SK-N-SH (cell line): ENCODE results near the gene KRTAP19-6. TPM values are rescaled to one million over a fixed set of nuclear protein-coding genes. Genes with fewer than 3 reads are reported as not detected.
"Not testable (repeated sequence)": the region's sequence is repeated elsewhere in the genome, so short reads cannot be mapped to it uniquely, and the experiment has no call there.

Experiments used
- CTCF ChIA-PET: fragments of 300-600, 350-600 bp; formaldehyde crosslinking; extraction: SDS; loops from one replicate; lab custom pipeline; 2021; lab: Yijun Ruan, JAX
- POLR2A ChIA-PET: fragments of 350-600 bp; sonication (Branson Sonifier 250); formaldehyde crosslinking; extraction: SDS; loops from one replicate; lab custom pipeline; 2020; ENCODE audit warnings: antibody characterized with exemption, inconsistent platforms; lab: Yijun Ruan, JAX
- DNase-seq: peaks from one replicate; pipeline ENCODE4 v3.0.0; 2012
- H2AFZ ChIP-seq: fragments of 200-600 bp; sonication (generic); 2 replicates; pipeline ENCODE4 v1.8.1; 2016; ENCODE audit warnings: antibody characterized with exemption, mild to moderate bottlenecking, low read depth
- H3F3A ChIP-seq: fragments of 200-600 bp; sonication (generic); replicated peaks from 2 replicates; pipeline ENCODE3; 2016; ENCODE audit warnings: antibody characterized with exemption, mild to moderate bottlenecking; ENCODE audit not compliant: insufficient read depth
- H3K27ac ChIP-seq, 2 experiments: fragments of 200-500 bp in 1 of 2; fragments of 200-600 bp in 1 of 2; sonication (Bioruptor generic) in 1 of 2; sonication (generic), shearing (Covaris generic) in 1 of 2; 2 replicates each; pipeline versions ENCODE4 v1.5.1 to v1.6.1; 2014 to 2016; ENCODE audit warnings: low read depth in 2 of 2, inconsistent platforms in 1 of 2, low read length in 1 of 2, mild to moderate bottlenecking in 1 of 2, mixed read lengths in 1 of 2
- H3K27me3 ChIP-seq: fragments of 200-600 bp; sonication (generic), shearing (Covaris generic); 2 replicates; pipeline ENCODE4 v1.6.1; 2016; ENCODE audit warnings: mixed run types; ENCODE audit not compliant: insufficient read depth
- H3K36me3 ChIP-seq, 2 experiments: fragments of 200-500 bp in 1 of 2; fragments of 200-600 bp in 1 of 2; sonication (Bioruptor generic) in 1 of 2; sonication (generic) in 1 of 2; replicated peaks in 1 of 2; 2 replicates each; pipeline versions ENCODE3 to v1.5.1; 2014 to 2016; ENCODE audit warnings: low read length in 1 of 2, mild to moderate bottlenecking in 1 of 2; ENCODE audit not compliant: insufficient read depth in 2 of 2, control insufficient read depth in 1 of 2
- H3K4me1 ChIP-seq, 2 experiments: fragments of 200-500 bp in 1 of 2; fragments of 200-600 bp in 1 of 2; sonication (Bioruptor generic) in 1 of 2; sonication (generic), shearing (Covaris generic) in 1 of 2; 2 replicates each; pipeline versions ENCODE4 v1.5.1 to v1.6.1; 2014 to 2016; ENCODE audit warnings: low read depth in 1 of 2, low read length in 1 of 2, mixed run types in 1 of 2; ENCODE audit not compliant: insufficient read depth in 2 of 2, control insufficient read depth in 1 of 2
- H3K4me2 ChIP-seq: fragments of 200-600 bp; sonication (generic), shearing (Covaris generic); 2 replicates; pipeline ENCODE4 v1.6.1; 2017; ENCODE audit warnings: mixed run types
- H3K4me3 ChIP-seq, 2 experiments: fragments of 200-500 bp in 1 of 2; fragments of 200-600 bp in 1 of 2; sonication (Bioruptor generic) in 1 of 2; sonication (generic), shearing (Covaris generic) in 1 of 2; 2 replicates each; pipeline versions ENCODE4 v1.5.1 to v1.8.1; 2014 to 2016; ENCODE audit warnings: low read depth in 2 of 2, inconsistent platforms in 1 of 2, low read length in 1 of 2, mild to moderate bottlenecking in 1 of 2, mixed read lengths in 1 of 2, moderate library complexity in 1 of 2
- H3K79me2 ChIP-seq: fragments of 200-600 bp; sonication (generic); 2 replicates; pipeline ENCODE4 v1.8.1; 2017; ENCODE audit warnings: mild to moderate bottlenecking; ENCODE audit not compliant: insufficient read depth
- H3K9ac ChIP-seq: fragments of 200-600 bp; sonication (generic); 2 replicates; pipeline ENCODE4 v1.6.1; 2017; ENCODE audit warnings: mixed run types
- H3K9me2 ChIP-seq: fragments of 200-600 bp; sonication (generic); 2 replicates; pipeline ENCODE4 v1.6.1; 2017; ENCODE audit warnings: mixed run types
- H3K9me3 ChIP-seq: fragments of 200-600 bp; sonication (generic); 2 replicates; pipeline ENCODE4 v1.6.1; 2017; ENCODE audit warnings: mixed run types, mild to moderate bottlenecking, moderate library complexity
- H4K20me1 ChIP-seq: fragments of 200-600 bp; sonication (generic); 2 replicates; pipeline ENCODE4 v1.6.1; 2017; ENCODE audit warnings: mild to moderate bottlenecking, mixed run types; ENCODE audit not compliant: insufficient read depth
- CTCF ChIP-seq: fragments of 200-600 bp; sonication (generic); IDR thresholded peaks from 2 replicates; pipeline ENCODE4 v1.6.1; 2017; ENCODE audit warnings: antibody characterized with exemption, mild to moderate bottlenecking, moderate library complexity
- FOXJ3 ChIP-seq: sonication (generic); formaldehyde crosslinking; IDR thresholded peaks from 2 replicates; pipeline ENCODE4 v1.5.1; 2020; ENCODE audit warnings: mild to moderate bottlenecking, missing genetic modification reagents
- RAD21 ChIP-seq: IDR thresholded peaks from 2 replicates; pipeline ENCODE4 v1.6.1; 2012; ENCODE audit warnings: mild to moderate bottlenecking, low read length
- RCOR1 ChIP-seq: fragments of 150-350 bp; IDR thresholded peaks from 2 replicates; pipeline ENCODE4 v1.6.1; 2017; ENCODE audit warnings: antibody characterized with exemption, low read length
- REST ChIP-seq: IDR thresholded peaks from 2 replicates; pipeline ENCODE4 v1.6.1; 2012; ENCODE audit warnings: mild to moderate bottlenecking, low read depth, low read length, moderate library complexity
- RFX5 ChIP-seq: IDR thresholded peaks from 2 replicates; pipeline ENCODE4 v1.6.1; 2012; ENCODE audit warnings: mild to moderate bottlenecking, improper control_type of control experiment, low read length
- RXRA ChIP-seq: IDR thresholded peaks from 2 replicates; pipeline ENCODE4 v1.4.0; 2012; ENCODE audit warnings: low read depth, mild to moderate bottlenecking, borderline replicate concordance
- SIN3A ChIP-seq: IDR thresholded peaks from 2 replicates; pipeline ENCODE4 v1.6.1; 2012; ENCODE audit warnings: low read depth, mild to moderate bottlenecking, low read length, moderate library complexity, borderline replicate concordance
- SMC3 ChIP-seq: IDR thresholded peaks from 2 replicates; pipeline ENCODE4 v1.6.1; 2012; ENCODE audit warnings: low read depth, low read length, improper control_type of control experiment
- USF1 ChIP-seq: IDR thresholded peaks from 2 replicates; pipeline ENCODE4 v1.4.0; 2012; ENCODE audit warnings: low read depth, borderline replicate concordance
- WGBS: methylation state at CpG from one replicate; pipeline ENCODE4 v1.1.6; 2017; ENCODE audit warnings: low lambda C conversion rate; 5-methylcytosine and 5-hydroxymethylcytosine counted together
- polyA plus RNA-seq, 3 experiments: library from polyadenylated mRNA; depleted of rRNA; stranded (reverse); fragments of >200 nt; gene quantifications; 2 replicates each; pipeline ENCODE4 v1.2.3, GENCODE V29; 2012
- TF ChIP-seq, protein P1 (sequence below): IDR thresholded peaks from 2 replicates; pipeline ENCODE4 v1.4.0; 2012; ENCODE audit warnings: low read depth

The KRTAP19-6 gene
- polyA plus RNA-seq, 1 of the 3 experiments (the other 2 are of a cell fraction) = not detected

DNA sequence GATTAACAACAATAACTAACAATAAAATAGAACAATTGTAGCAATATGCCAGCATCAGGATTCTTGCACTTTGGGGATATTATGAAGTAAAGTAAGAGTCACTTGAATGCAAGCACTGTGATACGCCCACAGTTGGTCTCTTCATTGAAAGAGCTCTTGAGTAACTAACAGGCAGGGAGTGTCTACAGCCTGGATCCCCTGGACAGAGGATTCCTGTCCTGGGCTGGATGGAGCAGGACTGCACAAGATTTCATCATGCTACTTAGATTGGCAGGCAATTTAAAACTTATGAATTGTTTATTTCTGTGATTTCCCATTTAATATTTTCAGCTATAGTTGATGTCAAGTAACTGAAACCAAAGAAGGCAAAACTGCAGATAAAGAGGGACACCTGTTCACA is 26.0 kb downstream of the KRTAP19-6 start (continued):
- TF ChIP-seq REST (no peak), SIN3A (no peak)

GRCh38 chr21:30505621-30506205 is 36.0 kb downstream of the KRTAP19-6 start:
- not testable (repeated sequence) for DNase-seq

DNA sequence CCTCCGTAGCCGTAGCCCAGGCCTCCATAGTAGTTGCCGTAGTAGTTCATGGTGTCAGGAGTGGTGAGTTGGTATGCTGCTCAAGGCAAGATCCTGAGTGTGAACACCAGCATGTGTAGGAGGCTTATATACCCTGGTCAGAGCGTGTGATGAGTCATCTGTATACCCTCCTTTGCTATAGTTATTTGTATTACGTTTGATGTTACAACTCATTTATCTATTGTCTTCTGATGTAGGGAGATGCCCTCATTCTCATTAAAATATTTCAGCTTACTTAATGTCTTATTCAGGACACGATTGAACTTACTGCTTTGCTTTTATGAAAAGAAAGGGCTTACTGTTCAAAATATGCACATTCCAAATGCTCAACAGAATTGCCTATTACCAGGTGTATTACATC is 39.6 kb downstream of the KRTAP19-6 start, which contains the start of gene KRTAP19-5:
Gene KRTAP19-5, minus strand, starts transcription at position 101 of the 400 bp plus-strand sequence. Its CDS starts 51 bp downstream, at position 50.
- no peak within 1 kb of the TSS for H3K4me2 ChIP-seq
- no peaks in the 10 kb centered on the region for H3K79me2 ChIP-seq
- H3K27ac ChIP-seq = no peak within 1 kb of the TSS
- no peaks in the 10 kb centered on the region for H3K9me3 ChIP-seq
- no peaks in the 10 kb centered on the region for H3K4me1 ChIP-seq
- no peak within 1 kb of the TSS for H3K9ac ChIP-seq
- POLR2A ChIA-PET = no interaction called here
- no peak within 1 kb of the TSS for H2AFZ ChIP-seq
- no peaks in the 10 kb centered on the region for H3F3A ChIP-seq
- no peak for DNase-seq
- no peak within 1 kb of the TSS for H3K4me3 ChIP-seq
- H4K20me1 ChIP-seq = no peaks in the 10 kb centered on the region
- TF ChIP-seq RXRA (no peak), RCOR1 (no peak), RFX5 (no peak), USF1 (no peak), FOXJ3 (CRISPR knock-in tag) (no peak)
- TF ChIP-seq, protein P1, sequence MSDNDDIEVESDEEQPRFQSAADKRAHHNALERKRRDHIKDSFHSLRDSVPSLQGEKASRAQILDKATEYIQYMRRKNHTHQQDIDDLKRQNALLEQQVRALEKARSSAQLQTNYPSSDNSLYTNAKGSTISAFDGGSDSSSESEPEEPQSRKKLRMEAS = no peak
- CTCF ChIA-PET = interaction anchor here (1.5 kb wide), 1 partner anchor 58 kb away, joined by 5 read pairs; no protein-coding TSS in a partner anchor
- WGBS = 1% methylated on average over 6 of the region's 6 CpGs
- H3K36me3 ChIP-seq = no peaks in the 10 kb centered on the region
- H3K27me3 ChIP-seq = peaks cover 10% of the 10 kb centered on the region; the same call in 1 of the 2 replicates
- H3K9me2 ChIP-seq = no peaks in the 10 kb centered on the region

More at GRCh38 chr21:30505621-30506205, 36.0 kb downstream of the KRTAP19-6 start:
- H3K36me3 ChIP-seq, CTCF ChIA-PET, H4K20me1 ChIP-seq, H3K4me2 ChIP-seq, H3K79me2 ChIP-seq, H3K4me1 ChIP-seq, POLR2A ChIA-PET, H3K27ac ChIP-seq, H3K27me3 ChIP-seq, H3K9ac ChIP-seq, H3K9me2 ChIP-seq, H2AFZ ChIP-seq, H3K9me3 ChIP-seq, H3K4me3 ChIP-seq, H3F3A ChIP-seq: not testable (repeated sequence)
- TF ChIP-seq RAD21 (peak; percentile 29; the same call in 1 of the 2 replicates), CTCF (peak; percentile 54), SMC3 (0 out of 2 replicates have a peak, but pooled peaks have one; percentile 10)
- WGBS = 5% methylated on average over 4 of the region's 4 CpGs
